Measurements from ENCODE around the gene HIPK1.
"Not testable (repeated sequence)": the region's sequence is repeated elsewhere in the genome, so short reads cannot be mapped to it uniquely, and the experiment has no call there.

HIPK1 gene

DNA sequence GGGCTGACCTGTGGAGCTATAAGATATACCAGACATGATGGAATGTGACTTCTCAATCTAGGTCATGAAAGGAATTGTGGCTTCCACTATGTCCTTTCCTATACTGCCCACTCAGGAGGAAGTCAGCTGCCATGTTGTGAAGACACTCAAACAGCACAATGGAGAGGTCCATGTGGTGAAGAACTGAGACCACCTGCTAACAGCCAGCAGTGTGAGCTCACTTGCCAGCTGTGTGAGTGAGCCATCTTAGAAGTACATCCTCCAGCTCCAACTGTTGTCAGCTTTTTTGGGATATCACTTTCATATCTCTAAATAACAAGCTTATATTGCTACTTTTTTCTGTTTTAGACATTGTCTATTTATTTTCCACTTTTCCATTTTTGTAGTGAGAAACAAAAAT is 79.9 kb downstream of the HIPK1 start:
- H3K4me3 ChIP-seq (ENCODE audit: low read depth, low read length), result no peak overlapping the region

DNA sequence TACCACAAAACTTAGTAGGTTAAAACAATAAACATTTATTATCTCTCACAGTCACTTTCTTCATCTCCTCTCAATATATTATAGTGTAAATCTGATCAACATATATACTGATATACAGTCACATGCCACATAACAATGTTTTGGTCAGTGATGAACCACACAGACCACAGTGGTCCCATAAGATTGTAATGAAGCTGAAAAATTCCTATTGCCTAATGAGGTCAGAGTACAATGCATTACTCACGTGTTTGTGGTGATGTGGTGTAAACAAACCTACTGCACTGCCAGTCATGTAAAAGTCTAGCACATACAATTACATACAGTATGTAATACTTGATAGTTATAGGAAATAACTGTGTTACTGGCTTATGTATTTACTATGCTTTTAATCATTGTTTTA is 80.3 kb downstream of the HIPK1 start:
- no peak overlapping the region for H3K4me3 ChIP-seq (ENCODE audit: low read depth, low read length)

DNA sequence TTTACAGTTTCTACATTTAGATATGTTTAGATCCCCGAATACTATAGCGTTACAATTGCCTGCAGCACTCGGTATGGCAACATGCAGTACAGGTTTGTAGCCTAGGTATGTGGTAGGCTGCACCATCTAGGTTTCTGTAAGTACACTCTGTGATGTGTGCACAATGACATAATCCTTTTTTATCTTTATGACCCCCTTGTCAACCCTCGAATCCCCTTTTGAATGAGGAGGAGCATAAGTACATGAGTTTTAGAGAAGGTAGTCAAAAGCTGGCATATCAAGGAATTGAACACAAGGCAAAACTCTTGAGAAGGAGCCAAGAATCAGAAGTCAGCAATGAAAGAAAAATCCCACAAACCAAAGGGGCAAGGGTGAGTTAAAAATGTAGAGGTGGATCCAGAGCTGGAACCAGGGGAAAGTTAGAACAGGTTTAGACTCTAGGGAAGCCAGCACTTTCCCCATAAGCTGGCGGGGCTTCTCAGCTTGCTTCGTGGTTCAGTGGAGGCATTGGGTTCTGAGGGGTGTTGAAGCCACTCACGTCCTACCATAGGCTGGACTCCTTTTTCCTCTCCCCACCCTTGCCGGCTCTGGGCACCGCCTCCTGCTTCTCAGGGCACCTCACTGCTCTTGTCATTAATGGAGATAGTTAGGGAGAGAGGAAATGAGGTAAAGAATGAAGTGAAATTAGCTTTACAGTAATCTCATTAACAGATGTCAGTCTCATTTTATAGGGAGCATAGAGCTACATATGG is 81.5 kb downstream of the HIPK1 start:
- H3K4me3 ChIP-seq (ENCODE audit: low read depth, low read length), result no peak overlapping the region

DNA sequence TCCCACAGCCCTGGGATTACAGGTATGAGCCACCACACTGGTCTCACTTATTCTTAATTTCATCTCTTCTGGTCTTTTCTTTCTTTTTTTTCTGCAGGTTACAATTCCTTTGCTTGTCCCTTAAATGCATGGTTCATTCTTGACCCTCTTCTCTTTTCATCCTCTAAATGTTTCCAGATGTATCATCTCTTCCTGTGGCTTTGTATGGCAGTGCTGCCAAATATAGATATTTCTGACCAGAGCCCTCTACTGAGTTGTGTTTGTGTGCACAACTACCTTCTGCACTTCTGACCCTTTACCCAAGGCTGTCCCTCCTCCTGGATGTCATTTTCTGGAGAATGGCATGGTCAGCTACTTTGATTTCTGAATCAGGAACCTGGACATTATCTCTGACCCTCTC is 82.7 kb downstream of the HIPK1 start:
- no peak overlapping the region for H3K4me3 ChIP-seq (ENCODE audit: low read depth, low read length)

DNA sequence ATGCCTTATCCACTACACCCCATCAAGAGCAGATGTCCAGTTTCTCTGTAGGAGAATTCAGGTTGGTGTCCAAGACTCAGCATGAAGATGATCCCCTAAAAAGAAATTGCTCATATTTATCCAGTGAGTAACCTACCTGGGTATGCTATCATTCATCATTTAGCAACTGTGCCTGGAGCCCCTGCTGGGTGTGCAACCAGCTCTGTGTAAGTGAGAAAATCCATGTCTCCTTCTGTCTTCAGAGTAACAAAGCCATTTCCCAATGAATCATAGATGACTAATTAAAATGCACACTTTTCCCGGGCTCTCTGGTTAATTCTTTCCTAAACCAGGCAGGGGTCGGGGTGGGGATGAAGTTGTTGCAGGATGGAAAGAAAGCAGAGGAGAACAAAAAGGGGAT is 86.0 kb downstream of the HIPK1 start:
- no peak overlapping the region for H3K4me3 ChIP-seq (ENCODE audit: low read depth, low read length)

DNA sequence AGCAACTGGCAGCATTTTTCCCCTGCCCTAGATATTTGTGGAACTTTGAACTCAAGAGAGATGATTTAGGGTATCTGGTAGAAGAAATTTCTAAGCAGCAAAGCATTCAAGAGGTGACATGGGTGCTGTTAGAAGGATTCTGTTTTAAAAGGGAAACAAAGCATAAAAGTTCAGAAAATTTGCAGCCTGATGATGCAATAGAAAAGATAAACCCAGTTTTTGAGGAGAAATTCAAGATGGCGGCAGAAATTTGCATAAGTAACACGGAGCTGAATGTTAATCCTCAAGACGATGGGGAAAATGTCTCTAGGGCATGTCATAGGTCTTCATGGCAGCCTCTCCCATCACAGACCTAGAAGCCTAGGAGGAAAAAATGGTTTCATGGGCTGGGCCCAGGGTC is 90.6 kb downstream of the HIPK1 start:
- not testable (repeated sequence) for H3K4me3 ChIP-seq (ENCODE audit: low read depth, low read length)

DNA sequence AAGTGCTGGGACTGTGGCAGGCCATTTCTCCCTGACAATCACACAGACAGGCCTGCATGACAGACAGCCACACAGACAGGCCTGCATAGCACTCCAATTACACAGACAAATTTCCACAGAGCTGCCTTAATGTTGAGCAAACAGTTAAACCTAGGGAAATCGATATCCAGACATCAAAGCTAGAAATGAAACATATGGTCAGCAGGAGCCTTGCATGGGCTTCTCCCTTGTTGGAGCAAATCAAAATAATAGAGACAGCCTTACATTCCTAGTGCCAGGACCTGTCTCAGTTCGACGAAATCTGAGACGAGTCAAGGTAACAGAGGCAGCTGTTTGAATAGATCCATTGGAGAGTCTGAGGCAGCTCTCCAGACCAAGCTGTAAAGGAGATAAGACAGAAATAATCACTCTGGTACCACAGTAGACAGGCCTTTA is 92.6 kb downstream of the HIPK1 start:
- H3K4me3 ChIP-seq (ENCODE audit: low read depth, low read length), result no peak overlapping the region

DNA sequence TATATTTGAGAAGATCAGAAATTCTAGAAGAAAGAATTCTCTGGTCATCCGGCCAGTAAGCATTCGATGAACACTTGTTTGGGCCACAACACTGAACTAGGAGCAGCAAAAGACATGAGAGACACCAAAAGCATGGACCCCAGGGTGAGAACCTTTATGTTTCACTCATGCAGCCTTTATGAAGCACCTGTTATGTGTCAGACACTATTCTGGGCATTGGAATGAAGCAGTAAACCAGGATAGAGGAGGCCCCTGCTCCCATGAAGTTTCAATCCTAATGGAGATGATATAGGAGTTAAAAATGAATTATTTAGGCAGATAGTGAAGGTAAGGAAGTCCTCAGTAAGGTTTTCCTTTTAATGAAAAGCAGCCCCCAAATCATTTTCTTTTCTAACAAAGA is 93.8 kb downstream of the HIPK1 start:
- no peak overlapping the region for H3K4me3 ChIP-seq (ENCODE audit: low read depth, low read length)

DNA sequence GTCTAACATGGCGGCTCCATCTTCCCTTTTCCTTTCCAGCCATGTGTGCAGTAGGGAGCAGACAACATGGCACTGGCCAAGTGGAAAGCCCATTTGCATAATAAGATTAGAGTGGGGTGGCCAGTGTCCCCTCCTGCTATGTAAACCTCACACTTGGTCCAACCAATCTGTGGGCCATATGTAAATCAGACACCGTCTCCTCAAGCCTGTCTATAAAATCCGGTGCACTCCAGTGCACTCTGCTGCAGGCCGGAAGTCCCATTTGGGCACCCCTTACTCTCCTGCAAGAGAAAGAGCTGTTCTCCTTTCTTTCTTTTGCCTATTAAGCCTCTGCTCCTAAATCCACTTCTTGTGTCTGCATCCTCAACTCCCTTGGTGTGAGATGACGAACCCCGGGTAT is 94.3 kb downstream of the HIPK1 start:
- no peak overlapping the region for H3K4me3 ChIP-seq (ENCODE audit: low read depth, low read length)

DNA sequence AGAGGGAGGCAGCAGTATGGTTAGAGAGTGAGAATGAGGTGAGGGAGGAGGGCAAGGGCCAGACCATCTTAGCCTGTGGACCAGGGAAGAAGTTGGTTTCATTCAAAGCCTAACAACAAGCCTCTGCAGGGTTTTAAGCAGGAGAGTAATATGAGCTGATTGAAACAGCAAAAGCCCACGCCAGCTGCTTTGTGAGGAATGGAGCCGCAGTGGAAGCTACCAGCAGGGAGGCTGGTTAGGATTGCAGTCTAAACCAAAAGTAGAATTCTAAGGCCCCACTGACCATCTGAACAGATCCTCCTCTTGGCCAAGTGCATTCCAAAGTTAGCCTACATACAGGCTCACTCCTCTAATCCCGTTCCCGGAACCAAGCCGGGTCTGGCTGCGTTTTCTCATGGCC is 94.9 kb downstream of the HIPK1 start:
- no peak overlapping the region for H3K4me3 ChIP-seq (ENCODE audit: low read depth, low read length)

DNA sequence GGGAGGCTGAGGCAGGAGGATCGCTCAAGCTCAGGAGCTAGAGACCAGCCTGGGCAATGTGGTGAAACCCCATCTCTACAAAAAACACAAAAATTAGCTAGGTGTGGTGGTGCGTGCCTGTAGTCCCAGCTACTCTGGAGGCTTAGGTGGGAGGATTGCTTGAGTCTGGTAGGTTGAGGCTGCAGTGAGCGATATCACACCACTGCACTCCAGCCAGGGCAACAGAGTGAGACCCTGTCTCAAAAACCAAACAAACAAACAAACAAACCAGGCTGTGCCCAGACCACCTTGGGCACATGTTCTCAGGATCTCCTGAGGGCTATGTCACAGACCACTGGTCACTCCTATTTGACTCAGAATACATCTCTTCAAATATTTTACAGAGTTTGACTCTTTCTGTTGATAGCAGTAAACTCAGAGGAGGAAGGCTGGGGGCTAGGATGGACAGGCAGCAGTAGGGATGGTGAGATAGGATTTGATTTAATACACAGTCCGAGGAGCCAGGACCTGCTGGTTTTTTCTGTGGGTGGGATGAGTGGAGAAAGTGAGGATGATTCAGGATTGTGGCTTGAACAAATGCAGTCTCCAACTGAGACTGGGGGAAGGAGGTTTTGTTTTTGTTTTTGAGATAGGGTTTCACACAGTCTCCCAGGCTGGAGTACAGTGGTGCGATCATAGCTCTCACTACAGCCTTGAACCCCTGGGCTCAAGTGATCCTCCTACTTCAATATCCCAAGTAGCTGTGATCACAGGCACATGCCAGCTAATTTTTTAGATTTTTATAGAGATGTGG is 96.7 kb downstream of the HIPK1 start:
- H3K4me3 ChIP-seq (ENCODE audit: low read depth, low read length), result no peak overlapping the region

DNA sequence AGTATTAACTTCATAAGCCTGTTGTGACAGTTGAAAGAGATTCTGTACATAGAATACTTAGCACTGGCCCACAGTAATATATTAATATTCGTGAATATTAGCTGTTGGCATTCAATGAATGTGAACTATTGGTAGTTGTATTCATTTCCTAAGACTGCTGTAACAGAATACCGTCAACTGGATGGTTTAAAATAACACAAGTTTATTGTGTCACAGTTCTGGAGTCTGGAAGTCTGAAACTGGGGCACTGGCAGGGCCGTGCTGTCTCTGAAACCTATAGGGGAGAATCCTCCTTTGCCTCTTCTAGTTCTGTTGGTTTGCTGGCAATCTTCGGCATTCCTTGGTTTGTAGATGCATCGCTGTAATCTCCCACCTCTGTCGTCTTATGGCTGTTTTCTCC is 97.7 kb downstream of the HIPK1 start:
- H3K4me3 ChIP-seq (ENCODE audit: low read depth, low read length), result no peak overlapping the region

Data from iPS-11a (cell line).